Trophoblast cell (in vitro differentiated cells and primary cell): ENCODE results near the gene ERP44.

Experiments used
- DNase-seq, 2 donors: peaks; one replicate each; pipeline ENCODE4 v3.0.0-alpha.2; 2016
- H2AFZ ChIP-seq: 2 replicates; pipeline ENCODE4 v1.6.1; 2013; ENCODE audit warnings: low read length, moderate library complexity, mild to moderate bottlenecking; ENCODE audit not compliant: insufficient read depth, poor library complexity
- H2AK5ac ChIP-seq: 2 replicates; pipeline ENCODE4 v1.6.1; 2013; ENCODE audit warnings: mild to moderate bottlenecking, low read length
- H2BK120ac ChIP-seq: 2 replicates; pipeline ENCODE4 v1.6.1; 2013; ENCODE audit warnings: low read length, mild to moderate bottlenecking, moderate library complexity; ENCODE audit not compliant: insufficient read depth, poor library complexity
- H2BK12ac ChIP-seq: 2 replicates; pipeline ENCODE4 v1.6.1; 2013; ENCODE audit warnings: mild to moderate bottlenecking, low read length, moderate library complexity
- H2BK5ac ChIP-seq: 2 replicates; pipeline ENCODE4 v1.6.1; 2013; ENCODE audit warnings: low read length, low read depth, moderate library complexity, mild to moderate bottlenecking; ENCODE audit not compliant: poor library complexity
- H3K14ac ChIP-seq: 2 replicates; pipeline ENCODE4 v1.6.1; 2013; ENCODE audit warnings: mild to moderate bottlenecking, low read length
- H3K18ac ChIP-seq: 2 replicates; pipeline ENCODE4 v1.6.1; 2013; ENCODE audit warnings: mild to moderate bottlenecking, low read length
- H3K23ac ChIP-seq: 2 replicates; pipeline ENCODE4 v1.6.1; 2013; ENCODE audit warnings: low read length
- H3K27ac ChIP-seq: 2 replicates; pipeline ENCODE4 v1.5.1; 2013; ENCODE audit warnings: low read depth, mild to moderate bottlenecking, inconsistent platforms, low read length, moderate library complexity
- H3K27me3 ChIP-seq: 2 replicates; pipeline ENCODE4 v1.6.1; 2013; ENCODE audit warnings: inconsistent platforms, mild to moderate bottlenecking, low read length, moderate library complexity; ENCODE audit not compliant: insufficient read depth
- H3K36me3 ChIP-seq, 2 experiments: 1 replicate in 1 of 2; 2 replicates in 1 of 2; pipeline ENCODE4 v1.6.1; 2013; ENCODE audit warnings: low read length in 2 of 2, mild to moderate bottlenecking in 2 of 2, moderate library complexity in 1 of 2; ENCODE audit not compliant: insufficient read depth in 2 of 2, control insufficient read depth in 1 of 2
- H3K4ac ChIP-seq: 2 replicates; pipeline ENCODE4 v1.6.1; 2013; ENCODE audit warnings: low read depth, mild to moderate bottlenecking, low read length, moderate library complexity
- H3K4me1 ChIP-seq, 2 experiments: 1 replicate in 1 of 2; 2 replicates in 1 of 2; pipeline ENCODE4 v1.6.1; 2013; ENCODE audit warnings: low read length in 2 of 2, mild to moderate bottlenecking in 2 of 2, moderate library complexity in 1 of 2; ENCODE audit not compliant: insufficient read depth in 2 of 2, control insufficient read depth in 1 of 2
- H3K4me2 ChIP-seq: 2 replicates; pipeline ENCODE4 v1.6.1; 2013; ENCODE audit warnings: inconsistent platforms, mild to moderate bottlenecking, low read length, moderate library complexity
- H3K4me3 ChIP-seq: 2 replicates; pipeline ENCODE4 v1.5.1; 2013; ENCODE audit warnings: mild to moderate bottlenecking, low read depth, low read length, inconsistent platforms
- H3K79me1 ChIP-seq: one replicate; pipeline ENCODE4 v1.6.1; 2013; ENCODE audit warnings: low read length
- H3K79me2 ChIP-seq: 2 replicates; pipeline ENCODE4 v1.6.1; 2013; ENCODE audit warnings: low read length, mild to moderate bottlenecking; ENCODE audit not compliant: control insufficient read depth, insufficient read depth, poor library complexity
- H3K9ac ChIP-seq: 2 replicates; pipeline ENCODE4 v1.6.1; 2013; ENCODE audit warnings: mild to moderate bottlenecking, low read length
- H3K9me3 ChIP-seq: 2 replicates; pipeline ENCODE4 v1.6.1; 2013; ENCODE audit warnings: low read depth, mild to moderate bottlenecking, control low read depth, inconsistent platforms, low read length; ENCODE audit not compliant: insufficient read depth
- H4K12ac ChIP-seq: 2 replicates; pipeline ENCODE4 v1.6.1; 2013; ENCODE audit warnings: low read depth, mild to moderate bottlenecking, low read length, moderate library complexity
- H4K8ac ChIP-seq: 2 replicates; pipeline ENCODE4 v1.6.1; 2013; ENCODE audit warnings: low read depth, mild to moderate bottlenecking, low read length, moderate library complexity
- H4K91ac ChIP-seq: one replicate; pipeline ENCODE4 v1.6.1; 2013; ENCODE audit warnings: low read depth, mild to moderate bottlenecking, low read length, moderate library complexity
- WGBS: extraction: QIAGEN DNeasy Blood & Tissue Kit; methylation state at CpG from one replicate; pipeline ENCODE4 v1.1.7; 2013; ENCODE audit warnings: missing lambda C conversion rate; ENCODE audit not compliant: insufficient read length, insufficient coverage; ENCODE audit errors: extremely low coverage; 5-methylcytosine and 5-hydroxymethylcytosine counted together

The ERP44 gene

DNA sequence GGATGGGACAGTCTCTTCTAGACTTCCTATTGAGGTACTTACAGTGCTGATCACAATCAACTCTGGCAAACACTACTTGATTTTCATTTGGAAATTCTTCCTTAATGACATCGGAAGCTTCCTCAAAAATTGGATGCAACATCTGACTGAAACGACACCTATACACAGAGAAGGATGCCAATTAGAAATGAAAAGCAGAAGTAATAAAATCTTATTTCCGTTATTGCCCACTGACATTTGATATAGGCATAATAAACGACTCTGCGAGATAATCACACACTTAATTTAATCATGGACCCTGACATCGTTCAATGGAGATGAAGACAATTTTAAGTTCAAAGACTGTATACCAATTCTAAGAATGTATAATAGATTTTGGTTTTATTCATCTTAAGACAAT, 46.4 kb downstream of the ERP44 start:
- no peak overlapping the region for H2BK120ac ChIP-seq
- no peak overlapping the region for H2AFZ ChIP-seq
- H3K23ac ChIP-seq, result no peak overlapping the region
- peaks cover 0 to 2% of the 10 kb centered on the region in 2 experiments for H3K36me3 ChIP-seq
- H2BK5ac ChIP-seq, result no peak overlapping the region
- no peaks in the 10 kb centered on the region for H3K4me1 ChIP-seq
- H3K4me2 ChIP-seq, result no peak overlapping the region
- no CpG with 5 or more reads among the region's 6 CpGs for WGBS
- H3K14ac ChIP-seq, result no peak overlapping the region
- no peak overlapping the region for H4K91ac ChIP-seq
- no peaks in the 10 kb centered on the region for H3K79me1 ChIP-seq
- no peak overlapping the region for H3K4me3 ChIP-seq
- no peak overlapping the region for H3K4ac ChIP-seq
- no peak overlapping the region for H3K9ac ChIP-seq
- no peak for DNase-seq
- no peak overlapping the region for H2AK5ac ChIP-seq
- no peaks in the 10 kb centered on the region for H3K79me2 ChIP-seq
- no peak overlapping the region for H4K8ac ChIP-seq
- no peaks in the 10 kb centered on the region for H3K27me3 ChIP-seq
- H2BK12ac ChIP-seq, result no peak overlapping the region
- H3K9me3 ChIP-seq, result no peaks in the 10 kb centered on the region
- no peak overlapping the region for H4K12ac ChIP-seq
- H3K18ac ChIP-seq, result no peak overlapping the region
- H3K27ac ChIP-seq, result no peak overlapping the region

DNA sequence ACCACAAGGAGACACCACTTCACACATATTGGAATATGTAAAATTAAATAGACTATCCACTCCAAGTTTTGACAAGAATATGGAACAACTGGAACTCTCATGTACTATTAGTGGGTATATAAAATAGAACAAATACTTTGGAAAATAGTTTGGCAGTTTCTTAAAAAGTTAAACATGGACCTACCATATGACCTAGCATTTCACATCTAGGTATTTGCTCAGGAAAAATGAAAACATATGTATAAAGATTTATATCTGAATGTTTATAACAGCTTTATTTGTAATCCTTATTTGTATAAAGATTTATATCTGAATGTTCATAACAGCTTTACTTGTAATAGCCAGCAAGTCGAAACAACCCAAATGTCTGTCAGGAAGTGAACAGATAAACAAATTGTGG, 49.2 kb downstream of the ERP44 start:
- Histone ChIP-seq H2AFZ (no peak overlapping the region), H3K4me3 (no peak overlapping the region), H3K9ac (no peak overlapping the region), H3K18ac (no peak overlapping the region), H4K12ac (no peak overlapping the region), H3K79me1 (no peaks in the 10 kb centered on the region), H3K4ac (no peak overlapping the region), H3K27ac (no peak overlapping the region), H3K9me3 (no peaks in the 10 kb centered on the region), H3K4me2 (no peak overlapping the region), H2BK120ac (no peak overlapping the region), H2BK5ac (no peak overlapping the region), H3K14ac (no peak overlapping the region), H3K79me2 (no peaks in the 10 kb centered on the region), H2AK5ac (no peak overlapping the region), H3K27me3 (no peaks in the 10 kb centered on the region), H4K91ac (no peak overlapping the region), H2BK12ac (no peak overlapping the region), H4K8ac (no peak overlapping the region), H3K23ac (no peak overlapping the region), H3K36me3 (peaks cover 0 to 2% of the 10 kb centered on the region in 2 experiments), H3K4me1 (no peaks in the 10 kb centered on the region)
- no CpG with 5 or more reads among the region's 1 CpG for WGBS
- DNase-seq, result no peak

- H3K4me1 ChIP-seq, result no peaks in the 10 kb centered on the region
- no peak overlapping the region for H3K4me2 ChIP-seq
- no peak overlapping the region for H3K18ac ChIP-seq
- no peak overlapping the region for H3K4ac ChIP-seq
- no peak overlapping the region for H3K4me3 ChIP-seq
- no CpG with 5 or more reads among the region's 1 CpG for WGBS
- H3K14ac ChIP-seq, result no peak overlapping the region
- no peak overlapping the region for H2BK12ac ChIP-seq
- H4K8ac ChIP-seq, result no peak overlapping the region
- H3K27me3 ChIP-seq, result no peaks in the 10 kb centered on the region
- no peak overlapping the region for H2BK5ac ChIP-seq
- H3K27ac ChIP-seq, result no peak overlapping the region
- no peak overlapping the region for H2AK5ac ChIP-seq
- no peaks in the 10 kb centered on the region for H3K36me3 ChIP-seq
- no peaks in the 10 kb centered on the region for H3K79me2 ChIP-seq
- no peaks in the 10 kb centered on the region for H3K79me1 ChIP-seq
- no peaks in the 10 kb centered on the region for H3K9me3 ChIP-seq
- no peak overlapping the region for H3K23ac ChIP-seq
- DNase-seq, result no peak
- no peak overlapping the region for H4K12ac ChIP-seq
- no peak overlapping the region for H4K91ac ChIP-seq
- no peak overlapping the region for H2BK120ac ChIP-seq
- no peak overlapping the region for H2AFZ ChIP-seq
- no peak overlapping the region for H3K9ac ChIP-seq
Measured at GRCh38 chr9:100038472-100038871, 60.3 kb downstream of the ERP44 start.

DNA sequence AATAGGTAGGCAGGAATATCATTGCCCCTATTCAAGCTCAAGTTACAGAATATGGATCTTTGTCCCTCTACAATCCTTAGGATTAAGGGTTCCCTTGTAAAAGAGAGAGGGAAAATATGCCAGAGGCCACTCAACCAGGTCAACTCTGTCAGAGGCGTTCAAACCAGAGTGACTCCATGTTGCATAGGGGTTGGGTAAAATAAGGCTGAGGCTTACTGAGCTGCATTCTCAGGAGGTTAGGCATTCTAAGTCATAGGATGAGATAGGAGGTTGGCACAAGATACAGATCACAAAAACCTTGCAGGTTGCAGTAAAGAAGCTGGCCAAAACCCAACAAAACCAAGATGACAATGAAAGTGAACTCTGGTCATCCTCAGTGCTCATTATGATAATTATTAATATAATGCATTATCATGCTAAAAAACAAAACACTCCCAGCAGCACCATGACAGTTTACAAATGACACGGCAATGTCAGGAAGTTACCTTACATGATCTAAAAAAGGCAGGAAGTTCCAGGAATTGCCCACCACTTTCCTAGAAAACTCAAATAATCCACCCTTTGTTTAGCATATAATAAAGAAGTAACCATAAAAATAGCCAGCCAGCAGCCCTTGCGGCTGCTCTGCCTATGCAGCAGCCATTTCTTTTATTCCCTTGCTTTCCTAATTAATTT, 64.8 kb downstream of the ERP44 start:
- Histone ChIP-seq H3K79me2 (no peaks in the 10 kb centered on the region), H2BK120ac (no peak overlapping the region), H2BK5ac (no peak overlapping the region), H3K9me3 (no peaks in the 10 kb centered on the region), H3K27me3 (no peaks in the 10 kb centered on the region), H3K36me3 (peaks cover 0 to 1% of the 10 kb centered on the region in 2 experiments), H3K23ac (no peak overlapping the region), H4K12ac (no peak overlapping the region), H2AFZ (no peak overlapping the region), H3K4me1 (no peaks in the 10 kb centered on the region), H3K4ac (no peak overlapping the region), H2AK5ac (no peak overlapping the region), H3K9ac (no peak overlapping the region), H3K14ac (no peak overlapping the region), H3K18ac (no peak overlapping the region), H3K4me2 (no peak overlapping the region), H2BK12ac (no peak overlapping the region), H3K4me3 (no peak overlapping the region), H4K91ac (no peak overlapping the region), H4K8ac (no peak overlapping the region), H3K79me1 (no peaks in the 10 kb centered on the region), H3K27ac (no peak overlapping the region)
- no CpG with 5 or more reads among the region's 3 CpGs for WGBS
- DNase-seq, result peak in 1 of 2 donors; percentile 14
